Gastroesophageal sphincter (tissue), 4 donors: Measurements from ENCODE around the gene SNRNP48. TPM values are rescaled to one million over a fixed set of nuclear protein-coding genes. Genes with fewer than 3 reads are reported as not detected.

Experiments used
- ATAC-seq: fragments of 150-250 bp; one replicate; pipeline ENCODE4 v1.9.1; 2016; ENCODE audit warnings: mild to moderate bottlenecking, moderate library complexity
- H3K27ac ChIP-seq, 4 donors: fragments of 200-600 bp; sonication (generic) in 3 of 4; 1 replicate in 3 of 4; 2 replicates in 1 of 4; pipeline ENCODE4 v1.5.1; 2016 to 2019
- H3K27me3 ChIP-seq: fragments of 200-600 bp; sonication (generic); one replicate; pipeline ENCODE4 v1.5.1; 2019
- H3K36me3 ChIP-seq, 2 donors: fragments of 200-600 bp; sonication (generic); one replicate each; pipeline ENCODE4 v1.5.1; 2019; ENCODE audit warnings: control low read depth in 1 of 2
- H3K4me1 ChIP-seq, 3 donors: fragments of 200-600 bp; sonication (generic); 1 replicate in 2 of 3; 2 replicates in 1 of 3; pipeline ENCODE4 v1.5.1; 2016 to 2019; ENCODE audit warnings: control low read depth in 2 of 3
- H3K4me3 ChIP-seq, 2 donors: fragments of 200-600 bp; sonication (generic); one replicate each; pipeline ENCODE4 v1.5.1; 2019; ENCODE audit warnings: mild to moderate bottlenecking in 1 of 2, moderate library complexity in 1 of 2
- H3K9me3 ChIP-seq, 3 donors: fragments of 200-600 bp; sonication (generic); one replicate each; pipeline ENCODE4 v1.5.1; 2017 to 2019; ENCODE audit warnings: control low read depth in 2 of 3
- EP300 ChIP-seq: sonication (generic); formaldehyde crosslinking; IDR thresholded peaks from one replicate; pipeline ENCODE4 v1.6.1; 2017; ENCODE audit warnings: antibody characterized with exemption, mild to moderate bottlenecking
- POLR2A ChIP-seq, 2 donors: fragments of 450-650 bp; IDR thresholded peaks; one replicate each; pipeline ENCODE4 v1.6.1; 2017; ENCODE audit warnings: antibody characterized with exemption in 2 of 2, mild to moderate bottlenecking in 2 of 2, moderate library complexity in 1 of 2
- POLR2AphosphoS5 ChIP-seq: sonication (generic); formaldehyde crosslinking; IDR thresholded peaks from one replicate; pipeline ENCODE4 v1.6.1; 2017; ENCODE audit warnings: antibody characterized with exemption
- WGBS, 2 donors: methylation state at CpG; one replicate each; pipeline ENCODE4 v1.1.5; 2018; ENCODE audit warnings: low coverage in 1 of 2; 5-methylcytosine and 5-hydroxymethylcytosine counted together
- total RNA-seq, 4 donors: library from RNA; depleted of rRNA; stranded (reverse); fragments of >200 nt; gene quantifications; one replicate each; pipeline ENCODE4 v1.1.0, GENCODE V29; 2016
- TF ChIP-seq, protein P1 (sequence below), 4 experiments: fragments of 200-600 bp in 2 of 4; fragments of 450-650 bp in 2 of 4; sonication (generic) in 1 of 4; IDR thresholded peaks; one replicate each; pipeline ENCODE4 v1.5.1; 2017 to 2019; ENCODE audit warnings: antibody characterized with exemption in 4 of 4, mild to moderate bottlenecking in 2 of 4, moderate library complexity in 2 of 4

SNRNP48 gene
- total RNA-seq, 4 donors from 2014 or later, result 11.4 to 18.9 (median 13.9) TPM

DNA sequence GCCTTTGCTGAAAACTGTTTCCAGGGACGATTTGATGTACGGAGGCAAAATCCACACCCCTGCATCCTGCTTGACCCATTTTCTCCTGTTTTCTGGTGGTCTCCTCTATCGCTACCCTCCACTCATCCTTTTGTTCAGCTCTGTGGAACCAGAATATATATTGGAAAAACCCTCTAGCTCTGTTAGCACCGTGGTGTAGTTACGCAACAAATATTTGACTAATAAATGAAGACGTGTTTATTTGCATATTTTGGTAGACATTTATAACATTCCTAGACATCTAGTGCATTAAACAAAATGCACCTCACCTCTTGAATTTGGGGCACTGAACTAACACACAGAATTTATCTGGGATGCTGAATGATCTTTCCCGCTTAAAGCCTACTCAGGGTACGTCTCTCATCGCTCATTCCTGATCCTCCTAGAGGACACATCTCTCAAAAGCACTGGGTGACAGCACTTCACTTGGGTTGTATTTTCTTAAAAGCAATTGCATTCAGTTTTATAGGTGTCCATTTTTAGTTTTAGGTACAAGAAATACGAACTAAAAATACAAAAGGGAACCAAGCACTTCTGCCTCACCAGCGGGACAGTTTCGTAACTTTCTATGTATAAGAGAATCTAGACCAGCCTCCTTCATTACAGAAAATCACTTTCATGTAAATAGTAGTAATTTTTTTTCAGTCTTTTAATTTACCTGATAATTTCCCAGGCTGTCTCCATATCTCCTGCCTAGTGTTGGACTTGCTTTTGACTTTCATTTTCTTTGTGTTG, 59.2 kb downstream of the SNRNP48 start:
- TF ChIP-seq EP300 (no peak), POLR2AphosphoS5 (no peak), POLR2A (IDR thresholded peaks at IDR 0.05) (no peak)
- TF ChIP-seq, protein P1, sequence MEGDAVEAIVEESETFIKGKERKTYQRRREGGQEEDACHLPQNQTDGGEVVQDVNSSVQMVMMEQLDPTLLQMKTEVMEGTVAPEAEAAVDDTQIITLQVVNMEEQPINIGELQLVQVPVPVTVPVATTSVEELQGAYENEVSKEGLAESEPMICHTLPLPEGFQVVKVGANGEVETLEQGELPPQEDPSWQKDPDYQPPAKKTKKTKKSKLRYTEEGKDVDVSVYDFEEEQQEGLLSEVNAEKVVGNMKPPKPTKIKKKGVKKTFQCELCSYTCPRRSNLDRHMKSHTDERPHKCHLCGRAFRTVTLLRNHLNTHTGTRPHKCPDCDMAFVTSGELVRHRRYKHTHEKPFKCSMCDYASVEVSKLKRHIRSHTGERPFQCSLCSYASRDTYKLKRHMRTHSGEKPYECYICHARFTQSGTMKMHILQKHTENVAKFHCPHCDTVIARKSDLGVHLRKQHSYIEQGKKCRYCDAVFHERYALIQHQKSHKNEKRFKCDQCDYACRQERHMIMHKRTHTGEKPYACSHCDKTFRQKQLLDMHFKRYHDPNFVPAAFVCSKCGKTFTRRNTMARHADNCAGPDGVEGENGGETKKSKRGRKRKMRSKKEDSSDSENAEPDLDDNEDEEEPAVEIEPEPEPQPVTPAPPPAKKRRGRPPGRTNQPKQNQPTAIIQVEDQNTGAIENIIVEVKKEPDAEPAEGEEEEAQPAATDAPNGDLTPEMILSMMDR (IDR thresholded peaks at IDR 0.05), result no peak
- H3K4me1 ChIP-seq, result no peaks in the 10 kb centered on the region

GRCh38 chr6:7650878-7651277, 60.9 kb downstream of the SNRNP48 start:
- no peaks in the 10 kb centered on the region for H3K9me3 ChIP-seq
- H3K36me3 ChIP-seq, result no peaks in the 10 kb centered on the region
- no peak overlapping the region for H3K27ac ChIP-seq
- peaks cover 9% of the 10 kb centered on the region for H3K27me3 ChIP-seq
- WGBS, 2 donors, result 82 to 100% methylated on average over 1 to 3 of the region's 4 CpGs
- TF ChIP-seq POLR2A (IDR thresholded peaks at IDR 0.05) (no peak), POLR2AphosphoS5 (no peak), EP300 (no peak)
- TF ChIP-seq, protein P1 (IDR thresholded peaks at IDR 0.05), result no peak
- no peak for ATAC-seq
- H3K4me1 ChIP-seq, result no peaks in the 10 kb centered on the region
- H3K4me3 ChIP-seq, result no peak overlapping the region

More for the DNA sequence above, 59.2 kb downstream of the SNRNP48 start:
- Histone ChIP-seq H3K27ac (no peak overlapping the region), H3K4me3 (no peak overlapping the region), H3K9me3 (no peaks in the 10 kb centered on the region), H3K27me3 (peaks cover 9% of the 10 kb centered on the region), H3K36me3 (no peaks in the 10 kb centered on the region)
- 87 to 89% methylated on average over 10 to 12 of the region's 12 CpGs for WGBS, 2 donors
- ATAC-seq, result no peak

DNA sequence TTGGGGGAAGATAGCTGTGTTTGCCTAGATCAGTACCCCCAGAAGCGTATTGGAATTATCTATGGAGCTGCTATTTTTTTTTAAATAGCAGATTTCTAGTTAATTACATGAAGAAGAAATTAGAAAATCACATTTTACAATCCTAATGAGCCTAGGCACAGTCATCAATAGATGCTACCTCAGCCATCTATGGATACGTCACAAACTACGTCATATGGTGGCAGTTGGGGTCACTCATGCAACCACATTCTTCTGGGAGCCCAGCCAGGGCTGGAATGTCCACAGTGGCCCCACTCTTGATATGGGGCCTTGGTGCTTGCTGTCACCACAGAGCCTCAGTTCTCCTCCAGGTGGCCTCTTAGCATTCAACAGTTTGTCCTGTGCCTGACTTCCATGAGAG, 63.0 kb downstream of the SNRNP48 start:
- ATAC-seq, result no peak
- Histone ChIP-seq H3K4me3 (no peak overlapping the region), H3K36me3 (no peaks in the 10 kb centered on the region), H3K9me3 (no peaks in the 10 kb centered on the region), H3K4me1 (no peaks in the 10 kb centered on the region), H3K27me3 (peaks cover 9% of the 10 kb centered on the region), H3K27ac (no peak overlapping the region)
- 81 to 82% methylated on average over 1 to 3 of the region's 3 CpGs for WGBS, 2 donors
- no peak for TF ChIP-seq EP300
- no peak for TF ChIP-seq POLR2A (IDR thresholded peaks at IDR 0.05)
- no peak for TF ChIP-seq POLR2AphosphoS5
- TF ChIP-seq, protein P1 (IDR thresholded peaks at IDR 0.05), result no peak

- no peaks in the 10 kb centered on the region for H3K36me3 ChIP-seq
- peaks cover 9% of the 10 kb centered on the region for H3K27me3 ChIP-seq
Measured at GRCh38 chr6:7656355-7656754, 66.4 kb downstream of the SNRNP48 start.

More at GRCh38 chr6:7656355-7656754, 66.4 kb downstream of the SNRNP48 start:
- ATAC-seq, result no peak
- no peak for TF ChIP-seq POLR2A (IDR thresholded peaks at IDR 0.05)
- no peak for TF ChIP-seq POLR2AphosphoS5
- TF ChIP-seq, protein P1 (IDR thresholded peaks at IDR 0.05), result no peak
- no peak for TF ChIP-seq EP300
- WGBS, 2 donors, result 77 to 83% methylated on average over 1 of the region's 1 CpG
- Histone ChIP-seq H3K4me1 (no peaks in the 10 kb centered on the region), H3K9me3 (no peaks in the 10 kb centered on the region), H3K4me3 (no peak overlapping the region), H3K27ac (no peak overlapping the region)
